Astrocyte of the spinal cord (primary cell): Measurements from ENCODE around the gene XRCC6.

ENCODE experiments used
- DNase-seq: peaks from one replicate; pipeline ENCODE4 v3.0.0; 2011; ENCODE audit warnings: low read depth, low spot score
- H3K4me3 ChIP-seq: 2 replicates; pipeline ENCODE4 v1.5.1; 2011; ENCODE audit warnings: low read depth, mild to moderate bottlenecking, low read length, moderate library complexity
- in situ Hi-C: cut with HindIII; loops from 2 replicates; pipeline ENCODE4 v1.10.0; 2017; ENCODE audit warnings: low sequenced_read_pairs
- TF ChIP-seq, protein P1 (sequence below): IDR thresholded peaks from 2 replicates; pipeline ENCODE4 v1.5.1; 2012; ENCODE audit warnings: low read depth, mild to moderate bottlenecking, low read length, inconsistent platforms

XRCC6 gene

DNA sequence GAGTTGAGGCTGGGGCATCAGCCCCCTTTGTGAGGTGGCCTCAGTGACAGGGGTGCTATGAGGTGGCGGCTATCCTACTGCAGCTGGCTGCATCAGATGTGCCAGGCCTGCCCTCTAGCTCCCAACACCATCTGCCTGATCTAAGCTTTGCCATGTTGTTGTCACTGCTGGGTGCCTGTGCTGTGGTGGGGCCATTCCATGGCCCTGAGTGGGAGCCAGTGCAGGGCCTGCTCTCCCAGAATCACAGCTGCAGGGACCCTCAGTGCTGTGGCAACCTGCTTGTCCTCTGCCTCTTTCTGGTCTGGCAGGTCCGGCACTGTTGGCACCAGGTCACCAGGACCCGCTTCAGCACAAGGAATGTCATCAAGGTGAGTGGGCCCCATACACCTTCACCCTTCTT, 69.4 kb downstream of the XRCC6 start:
- DNase-seq: no peak
- TF ChIP-seq, protein P1, sequence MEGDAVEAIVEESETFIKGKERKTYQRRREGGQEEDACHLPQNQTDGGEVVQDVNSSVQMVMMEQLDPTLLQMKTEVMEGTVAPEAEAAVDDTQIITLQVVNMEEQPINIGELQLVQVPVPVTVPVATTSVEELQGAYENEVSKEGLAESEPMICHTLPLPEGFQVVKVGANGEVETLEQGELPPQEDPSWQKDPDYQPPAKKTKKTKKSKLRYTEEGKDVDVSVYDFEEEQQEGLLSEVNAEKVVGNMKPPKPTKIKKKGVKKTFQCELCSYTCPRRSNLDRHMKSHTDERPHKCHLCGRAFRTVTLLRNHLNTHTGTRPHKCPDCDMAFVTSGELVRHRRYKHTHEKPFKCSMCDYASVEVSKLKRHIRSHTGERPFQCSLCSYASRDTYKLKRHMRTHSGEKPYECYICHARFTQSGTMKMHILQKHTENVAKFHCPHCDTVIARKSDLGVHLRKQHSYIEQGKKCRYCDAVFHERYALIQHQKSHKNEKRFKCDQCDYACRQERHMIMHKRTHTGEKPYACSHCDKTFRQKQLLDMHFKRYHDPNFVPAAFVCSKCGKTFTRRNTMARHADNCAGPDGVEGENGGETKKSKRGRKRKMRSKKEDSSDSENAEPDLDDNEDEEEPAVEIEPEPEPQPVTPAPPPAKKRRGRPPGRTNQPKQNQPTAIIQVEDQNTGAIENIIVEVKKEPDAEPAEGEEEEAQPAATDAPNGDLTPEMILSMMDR: no peak
- no peak overlapping the region for H3K4me3 ChIP-seq
- in situ Hi-C loops: no loop called here

DNA sequence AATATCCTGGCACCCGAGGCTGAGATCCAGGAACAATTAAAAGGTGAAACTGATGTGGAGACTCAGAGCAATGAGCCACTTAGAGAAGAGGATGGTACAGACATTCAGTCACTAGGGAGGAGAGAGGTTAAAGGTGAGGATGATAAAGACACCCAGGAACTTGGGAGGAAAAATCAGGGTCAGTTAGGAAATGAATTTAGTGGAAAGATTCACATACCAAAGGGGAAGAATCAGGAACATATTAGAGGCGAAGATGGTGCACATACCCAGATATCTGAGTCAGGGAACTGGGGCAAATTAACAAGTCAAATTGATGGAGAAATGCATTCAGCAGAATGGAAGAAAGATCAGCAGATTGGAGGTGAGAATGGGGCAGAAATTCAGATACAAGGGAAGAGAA, 74.1 kb downstream of the XRCC6 start:
- TF ChIP-seq, protein P1: no peak
- H3K4me3 ChIP-seq: no peak overlapping the region
- in situ Hi-C loops: no loop called here
- no peak for DNase-seq

DNA sequence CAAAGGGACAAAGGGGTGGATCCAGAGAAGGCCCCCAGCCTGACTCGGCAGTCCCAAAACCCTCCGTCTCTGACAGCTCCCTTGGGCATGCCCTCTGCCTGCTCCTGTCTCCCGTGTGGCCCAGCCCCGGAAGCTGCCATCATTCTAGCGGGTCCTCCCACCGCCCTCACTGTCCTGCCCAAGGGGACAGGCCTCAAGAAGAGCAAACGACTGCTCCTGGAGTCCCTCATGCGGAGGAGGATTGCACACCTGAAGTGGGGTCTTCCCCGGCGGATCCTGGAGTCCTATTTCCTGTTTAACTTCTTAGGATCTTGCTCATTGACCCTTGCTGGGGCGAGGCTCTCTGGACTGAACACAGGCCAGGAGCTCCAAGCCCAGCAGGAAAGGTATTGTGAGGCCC, 75.6 kb downstream of the XRCC6 start:
- in situ Hi-C loops: no loop called here
- no peak for DNase-seq
- H3K4me3 ChIP-seq: no peak overlapping the region
- TF ChIP-seq, protein P1: no peak

DNA sequence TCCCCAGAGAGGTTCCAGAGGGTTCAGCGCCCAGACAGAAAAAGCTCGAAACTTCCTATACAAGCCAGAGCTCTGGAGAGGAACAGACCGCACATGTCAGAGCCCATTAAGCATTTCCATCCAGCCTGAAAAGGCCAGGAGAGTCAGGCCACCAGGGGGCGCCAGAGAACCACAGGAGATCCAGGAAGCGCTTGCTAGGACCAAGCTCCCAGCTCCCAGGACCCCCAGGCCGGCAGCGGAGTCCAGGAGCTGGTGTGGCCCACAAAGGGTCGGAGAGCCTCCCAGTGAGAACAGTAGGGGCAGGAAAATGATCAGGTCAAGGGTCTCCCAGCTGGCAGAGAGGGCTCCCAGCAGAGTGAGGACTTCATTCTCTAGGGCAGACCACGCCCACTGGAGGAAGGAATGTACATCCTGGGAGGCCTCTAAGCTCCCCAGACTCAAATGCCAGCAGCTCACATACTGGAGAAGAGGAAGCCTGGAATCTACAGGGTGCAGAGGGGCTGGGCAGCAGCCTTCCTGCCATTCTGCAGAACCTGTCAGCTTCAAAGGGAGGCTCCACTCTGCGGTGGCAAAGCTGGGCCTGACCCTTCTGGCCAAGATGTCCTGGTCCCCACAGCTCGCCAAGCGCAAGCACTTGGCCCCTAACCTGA, 76.2 kb downstream of the XRCC6 start:
- TF ChIP-seq, protein P1: peak; percentile 94
- in situ Hi-C loops: no loop called here
- H3K4me3 ChIP-seq: no peak overlapping the region

DNA sequence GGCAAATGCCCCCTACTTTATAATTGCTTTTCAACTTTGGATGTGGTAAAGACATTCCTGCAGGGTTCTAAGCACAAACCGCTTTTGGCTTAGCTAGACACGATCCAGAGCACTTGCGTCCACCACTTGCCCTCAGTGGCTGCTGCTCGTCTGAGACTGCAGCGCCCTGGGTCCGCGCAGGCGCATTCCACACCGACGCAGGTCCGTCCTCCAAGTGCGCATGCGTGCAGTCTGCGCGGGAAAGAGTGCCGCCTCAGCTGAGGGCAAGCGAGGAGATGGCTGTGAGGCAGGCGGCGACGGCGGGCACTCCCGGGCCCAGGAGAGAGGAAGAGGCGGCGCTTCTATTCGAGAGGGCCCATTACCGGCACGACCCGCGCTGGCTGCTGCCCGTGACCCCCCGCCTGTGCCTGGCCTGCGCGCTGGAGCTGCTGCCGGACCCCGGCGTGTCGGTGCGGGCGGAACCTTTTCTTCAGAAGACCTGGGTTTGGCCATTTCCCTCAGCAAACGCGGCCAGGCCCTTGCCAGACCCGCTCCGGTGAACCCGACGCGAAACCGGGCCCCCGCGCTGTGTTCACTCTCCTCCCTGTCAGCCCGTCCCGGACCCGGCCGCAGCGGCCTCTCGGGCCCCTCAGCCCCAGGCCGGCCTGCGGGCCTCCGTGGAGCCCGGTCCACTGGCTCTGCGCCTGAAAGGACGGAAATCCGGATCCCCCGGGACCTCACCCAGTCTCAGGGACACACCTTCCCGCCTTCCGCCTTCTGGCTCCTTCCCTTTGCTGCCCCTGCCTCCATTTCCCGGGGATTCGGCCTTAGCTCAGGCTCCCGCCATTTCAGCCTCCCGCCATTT, 78.4 kb downstream of the XRCC6 start, which contains the start of gene MEI1:
MEI1 (plus strand) TSS at position 240 of the 844 bp plus-strand sequence; CDS start at position 276, 36 bp downstream.
- no peak within 1 kb of the TSS for H3K4me3 ChIP-seq
- DNase-seq: peak; percentile 50
- TF ChIP-seq, protein P1: no peak
- in situ Hi-C loops: no loop called here

More for the DNA sequence above, 76.2 kb downstream of the XRCC6 start:
- DNase-seq: peak; percentile 89

DNA sequence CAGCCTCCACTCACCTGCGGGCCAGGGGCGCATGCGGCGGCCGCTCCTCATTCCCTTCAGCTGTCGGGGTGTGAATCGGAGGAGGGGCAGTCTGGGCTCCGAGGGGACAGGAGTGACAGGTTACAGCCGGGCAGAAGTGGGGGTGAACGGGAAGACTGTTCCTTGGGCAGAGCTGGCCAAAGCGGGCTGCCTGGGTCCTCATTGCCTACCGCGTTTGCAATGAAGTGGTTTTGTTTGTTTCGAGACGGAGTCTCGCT, 78.9 kb downstream of the XRCC6 start:
- in situ Hi-C loops: no loop called here
- no peak overlapping the region for H3K4me3 ChIP-seq
- DNase-seq: no peak
- TF ChIP-seq, protein P1: no peak
